Gastrocnemius medialis (tissue), 4 donors: Measurements from ENCODE around the gene EEPD1.

Experiments used
- POLR2A ChIP-seq, 2 donors: fragments of 450-650 bp; IDR thresholded peaks; one replicate each; pipeline ENCODE4 v1.6.1; 2017; ENCODE audit warnings: antibody characterized with exemption in 2 of 2, mild to moderate bottlenecking in 2 of 2, moderate library complexity in 2 of 2
- TF ChIP-seq, protein P1 (sequence below), 5 experiments: fragments of 450-650 bp in 3 of 5; fragments of 200-600 bp in 2 of 5; sonication (generic) in 2 of 5; IDR thresholded peaks in 4 of 5; conservative IDR thresholded peaks in 1 of 5; 1 replicate in 4 of 5; 2 replicates in 1 of 5; pipeline ENCODE4 v1.5.1; 2016 to 2019; ENCODE audit warnings: antibody characterized with exemption in 5 of 5, mild to moderate bottlenecking in 3 of 5, moderate library complexity in 3 of 5

DNA sequence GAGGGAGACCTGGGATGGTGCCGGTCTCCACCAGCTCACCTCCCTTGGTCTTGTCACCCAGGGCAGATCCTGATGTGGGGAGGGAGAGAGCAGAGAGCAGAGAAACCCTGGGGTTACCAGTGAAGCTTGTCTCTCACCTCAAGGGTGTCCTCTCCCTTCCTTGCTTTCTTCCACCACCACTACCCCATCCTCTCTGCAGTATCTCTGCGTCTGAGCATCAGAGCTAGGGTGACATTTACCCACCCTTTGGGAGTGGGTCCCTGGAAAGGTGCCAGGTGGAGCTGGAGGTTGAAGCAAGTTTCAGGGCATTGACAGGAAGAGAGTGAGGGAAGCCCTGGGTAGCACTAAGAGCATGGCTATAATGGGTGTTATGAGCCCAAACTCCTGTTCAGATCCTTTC is 161.4 kb downstream of the EEPD1 start:
- TF ChIP-seq, protein P1, sequence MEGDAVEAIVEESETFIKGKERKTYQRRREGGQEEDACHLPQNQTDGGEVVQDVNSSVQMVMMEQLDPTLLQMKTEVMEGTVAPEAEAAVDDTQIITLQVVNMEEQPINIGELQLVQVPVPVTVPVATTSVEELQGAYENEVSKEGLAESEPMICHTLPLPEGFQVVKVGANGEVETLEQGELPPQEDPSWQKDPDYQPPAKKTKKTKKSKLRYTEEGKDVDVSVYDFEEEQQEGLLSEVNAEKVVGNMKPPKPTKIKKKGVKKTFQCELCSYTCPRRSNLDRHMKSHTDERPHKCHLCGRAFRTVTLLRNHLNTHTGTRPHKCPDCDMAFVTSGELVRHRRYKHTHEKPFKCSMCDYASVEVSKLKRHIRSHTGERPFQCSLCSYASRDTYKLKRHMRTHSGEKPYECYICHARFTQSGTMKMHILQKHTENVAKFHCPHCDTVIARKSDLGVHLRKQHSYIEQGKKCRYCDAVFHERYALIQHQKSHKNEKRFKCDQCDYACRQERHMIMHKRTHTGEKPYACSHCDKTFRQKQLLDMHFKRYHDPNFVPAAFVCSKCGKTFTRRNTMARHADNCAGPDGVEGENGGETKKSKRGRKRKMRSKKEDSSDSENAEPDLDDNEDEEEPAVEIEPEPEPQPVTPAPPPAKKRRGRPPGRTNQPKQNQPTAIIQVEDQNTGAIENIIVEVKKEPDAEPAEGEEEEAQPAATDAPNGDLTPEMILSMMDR (IDR thresholded peaks at IDR 0.05 in 4 of 5, conservative IDR thresholded peaks at IDR 0.05 in 1 of 5): no peak
- TF ChIP-seq POLR2A (IDR thresholded peaks at IDR 0.05): no peak
